Measurements from ENCODE around the gene EYA3.

Gene EYA3

GRCh38 chr1:28032281-28032680, 56.1 kb downstream of the EYA3 start:
- H4K20me1 ChIP-seq (ENCODE audit: insufficient read depth, low read length), result no peaks in the 10 kb centered on the region
- no peak overlapping the region for H2AFZ ChIP-seq (ENCODE audit: low read length)
- no peaks in the 10 kb centered on the region for H3K9me3 ChIP-seq (replicated peaks; ENCODE audit: insufficient read depth, low read length)
- no peak overlapping the region for H3K4me2 ChIP-seq (ENCODE audit: low read depth, low read length)
- no peak for TF ChIP-seq EZH2 (optimal IDR thresholded peaks at IDR 0.05; ENCODE audit: low read depth, low read length)
- TF ChIP-seq, protein P1, sequence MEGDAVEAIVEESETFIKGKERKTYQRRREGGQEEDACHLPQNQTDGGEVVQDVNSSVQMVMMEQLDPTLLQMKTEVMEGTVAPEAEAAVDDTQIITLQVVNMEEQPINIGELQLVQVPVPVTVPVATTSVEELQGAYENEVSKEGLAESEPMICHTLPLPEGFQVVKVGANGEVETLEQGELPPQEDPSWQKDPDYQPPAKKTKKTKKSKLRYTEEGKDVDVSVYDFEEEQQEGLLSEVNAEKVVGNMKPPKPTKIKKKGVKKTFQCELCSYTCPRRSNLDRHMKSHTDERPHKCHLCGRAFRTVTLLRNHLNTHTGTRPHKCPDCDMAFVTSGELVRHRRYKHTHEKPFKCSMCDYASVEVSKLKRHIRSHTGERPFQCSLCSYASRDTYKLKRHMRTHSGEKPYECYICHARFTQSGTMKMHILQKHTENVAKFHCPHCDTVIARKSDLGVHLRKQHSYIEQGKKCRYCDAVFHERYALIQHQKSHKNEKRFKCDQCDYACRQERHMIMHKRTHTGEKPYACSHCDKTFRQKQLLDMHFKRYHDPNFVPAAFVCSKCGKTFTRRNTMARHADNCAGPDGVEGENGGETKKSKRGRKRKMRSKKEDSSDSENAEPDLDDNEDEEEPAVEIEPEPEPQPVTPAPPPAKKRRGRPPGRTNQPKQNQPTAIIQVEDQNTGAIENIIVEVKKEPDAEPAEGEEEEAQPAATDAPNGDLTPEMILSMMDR (IDR thresholded peaks at IDR 0.05; ENCODE audit: low read length), result no peak
- no peak for TF ChIP-seq EZH2phosphoT487 (IDR thresholded peaks at IDR 0.05; ENCODE audit: low read length)
- H3K79me2 ChIP-seq (ENCODE audit: low read length), result peaks cover 40% of the 10 kb centered on the region
- no peaks in the 10 kb centered on the region for H3K36me3 ChIP-seq (replicated peaks; ENCODE audit: insufficient read depth, low read length)
- peaks cover 61% of the 10 kb centered on the region for H3K4me1 ChIP-seq (ENCODE audit: low read length)
- no peaks in the 10 kb centered on the region for H3K27me3 ChIP-seq (replicated peaks; ENCODE audit: insufficient read depth, low read length)
- DNase-seq, result no peak
- no peak overlapping the region for H3K9ac ChIP-seq (ENCODE audit: low read length)
- no peak overlapping the region for H3K4me3 ChIP-seq (ENCODE audit: low read length)
- peaks cover 50% of the 10 kb centered on the region for H3F3A ChIP-seq (ENCODE audit: insufficient read depth, low read length)
- no peak overlapping the region for H3K27ac ChIP-seq (ENCODE audit: low read length)
- H3K9me2 ChIP-seq (replicated peaks; ENCODE audit: insufficient read depth, low read length), result no peaks in the 10 kb centered on the region

- H3K79me2 ChIP-seq (ENCODE audit: low read length), result peaks cover 39% of the 10 kb centered on the region
- no peaks in the 10 kb centered on the region for H3K27me3 ChIP-seq (replicated peaks; ENCODE audit: insufficient read depth, low read length)
- H2AFZ ChIP-seq (ENCODE audit: low read length), result no peak overlapping the region
- no peak for DNase-seq
- H3K27ac ChIP-seq (ENCODE audit: low read length), result peak overlapping the region; percentile 5; the same call in 1 of the 2 replicates
- H3K36me3 ChIP-seq (replicated peaks; ENCODE audit: insufficient read depth, low read length), result no peaks in the 10 kb centered on the region
- H3K9ac ChIP-seq (ENCODE audit: low read length), result no peak overlapping the region
- TF ChIP-seq EZH2phosphoT487 (IDR thresholded peaks at IDR 0.05; ENCODE audit: low read length), result no peak
- TF ChIP-seq EZH2 (optimal IDR thresholded peaks at IDR 0.05; ENCODE audit: low read depth, low read length), result no peak
- TF ChIP-seq, protein P1 (IDR thresholded peaks at IDR 0.05; ENCODE audit: low read length), result no peak
- H3K9me2 ChIP-seq (replicated peaks; ENCODE audit: insufficient read depth, low read length), result no peaks in the 10 kb centered on the region
- H3F3A ChIP-seq (ENCODE audit: insufficient read depth, low read length), result peaks cover 54% of the 10 kb centered on the region
- peaks cover 60% of the 10 kb centered on the region for H3K4me1 ChIP-seq (ENCODE audit: low read length)
- no peaks in the 10 kb centered on the region for H4K20me1 ChIP-seq (ENCODE audit: insufficient read depth, low read length)
- no peaks in the 10 kb centered on the region for H3K9me3 ChIP-seq (replicated peaks; ENCODE audit: insufficient read depth, low read length)
- no peak overlapping the region for H3K4me2 ChIP-seq (ENCODE audit: low read depth, low read length)
- H3K4me3 ChIP-seq (ENCODE audit: low read length), result no peak overlapping the region
Observed at GRCh38 chr1:28031173-28031572, 57.2 kb downstream of the EYA3 start.

GRCh38 chr1:28028873-28029654, 59.3 kb downstream of the EYA3 start:
- Histone ChIP-seq H3K4me1 (ENCODE audit: low read length) (peaks cover 56% of the 10 kb centered on the region), H3K4me2 (ENCODE audit: low read depth, low read length) (peak overlapping the region; percentile 94), H3K27me3 (replicated peaks; ENCODE audit: insufficient read depth, low read length) (no peaks in the 10 kb centered on the region), H3K9me2 (replicated peaks; ENCODE audit: insufficient read depth, low read length) (no peaks in the 10 kb centered on the region), H3K36me3 (replicated peaks; ENCODE audit: insufficient read depth, low read length) (no peaks in the 10 kb centered on the region), H2AFZ (ENCODE audit: low read length) (no peak overlapping the region), H4K20me1 (ENCODE audit: insufficient read depth, low read length) (no peaks in the 10 kb centered on the region), H3K9me3 (replicated peaks; ENCODE audit: insufficient read depth, low read length) (no peaks in the 10 kb centered on the region), H3K79me2 (ENCODE audit: low read length) (peaks cover 52% of the 10 kb centered on the region), H3K4me3 (ENCODE audit: low read length) (peak overlapping the region; percentile 42; the same call in 1 of the 2 replicates), H3K27ac (ENCODE audit: low read length) (peak overlapping the region; percentile 98), H3K9ac (ENCODE audit: low read length) (peak overlapping the region; percentile 72), H3F3A (ENCODE audit: insufficient read depth, low read length) (peaks cover 50% of the 10 kb centered on the region)
- TF ChIP-seq EZH2 (optimal IDR thresholded peaks at IDR 0.05; ENCODE audit: low read depth, low read length), result no peak
- TF ChIP-seq EZH2phosphoT487 (IDR thresholded peaks at IDR 0.05; ENCODE audit: low read length), result no peak
- TF ChIP-seq, protein P1 (IDR thresholded peaks at IDR 0.05; ENCODE audit: low read length), result no peak
- peak; percentile 83 for DNase-seq

Data from MM.1S (cell line).